Mesothelial cell of epicardium (in vitro differentiated cells): ENCODE results near the gene DBX2. TPM values are rescaled to one million over a fixed set of nuclear protein-coding genes. Genes with fewer than 3 reads are reported as not detected.
"Not testable (repeated sequence)": the region's sequence is repeated elsewhere in the genome, so short reads cannot be mapped to it uniquely, and the experiment has no call there.

Source experiments
- DNase-seq, 2 experiments: peaks; one replicate each; pipeline ENCODE4 v3.0.0; 2021; ENCODE audit warnings: low spot score in 2 of 2; ENCODE audit not compliant: unreplicated experiment in 2 of 2
- H3K27ac Mint-ChIP-seq: 2 replicates; pipeline ENCODE4 v1.8.0; 2021; ENCODE audit warnings: mixed read lengths
- H3K27me3 Mint-ChIP-seq: 2 replicates; pipeline ENCODE4 v1.8.0; 2021; ENCODE audit warnings: low read depth, mixed read lengths
- H3K36me3 Mint-ChIP-seq: 2 replicates; pipeline ENCODE4 v1.8.0; 2021; ENCODE audit warnings: mixed read lengths
- H3K4me1 Mint-ChIP-seq: 2 replicates; pipeline ENCODE4 v1.8.0; 2021; ENCODE audit warnings: mixed read lengths
- H3K4me3 Mint-ChIP-seq: 2 replicates; pipeline ENCODE4 v1.8.0; 2021; ENCODE audit warnings: mild to moderate bottlenecking, moderate library complexity, mixed read lengths
- H3K9me3 Mint-ChIP-seq: 2 replicates; pipeline ENCODE4 v1.8.0; 2021; ENCODE audit warnings: mixed read lengths
- CTCF ChIP-seq: fragments of 200-600 bp; sonication (generic); IDR thresholded peaks from one replicate; pipeline ENCODE4 v1.5.0; 2021; ENCODE audit warnings: antibody characterized with exemption; ENCODE audit not compliant: unreplicated experiment
- total RNA-seq: library from RNA; stranded (reverse); gene quantifications from 3 replicates; pipeline ENCODE4 v1.2.1, GENCODE V29; 2021

The DBX2 gene
- total RNA-seq, result not detected in 3 replicates

- no peaks in the 10 kb centered on the region for H3K9me3 Mint-ChIP-seq
- H3K27me3 Mint-ChIP-seq, result peaks cover 93% of the 10 kb centered on the region
- no peaks in the 10 kb centered on the region for H3K36me3 Mint-ChIP-seq
- peaks cover 10% of the 10 kb centered on the region for H3K4me1 Mint-ChIP-seq
- DNase-seq, result peak in 1 of 2 experiments; percentile 47
- H3K4me3 Mint-ChIP-seq, result peak within 1 kb of the TSS; percentile 72
- H3K27ac Mint-ChIP-seq, result no peak within 1 kb of the TSS
- TF ChIP-seq CTCF, result no peak
Measured at GRCh38 chr12:45050751-45051571, at the start of gene DBX2. DBX2 (minus strand) TSS chr12:45051099; CDS start chr12:45050927, 172 bp downstream.

GRCh38 chr12:45098766-45099165 is 47.9 kb upstream of the DBX2 start:
- no peak for TF ChIP-seq CTCF
- Mint-ChIP-seq H3K4me1 (no peaks in the 10 kb centered on the region), H3K27ac (no peak overlapping the region), H3K4me3 (no peak overlapping the region), H3K27me3 (peaks cover 38% of the 10 kb centered on the region), H3K9me3 (no peaks in the 10 kb centered on the region), H3K36me3 (no peaks in the 10 kb centered on the region)
- no peak for DNase-seq

DNA sequence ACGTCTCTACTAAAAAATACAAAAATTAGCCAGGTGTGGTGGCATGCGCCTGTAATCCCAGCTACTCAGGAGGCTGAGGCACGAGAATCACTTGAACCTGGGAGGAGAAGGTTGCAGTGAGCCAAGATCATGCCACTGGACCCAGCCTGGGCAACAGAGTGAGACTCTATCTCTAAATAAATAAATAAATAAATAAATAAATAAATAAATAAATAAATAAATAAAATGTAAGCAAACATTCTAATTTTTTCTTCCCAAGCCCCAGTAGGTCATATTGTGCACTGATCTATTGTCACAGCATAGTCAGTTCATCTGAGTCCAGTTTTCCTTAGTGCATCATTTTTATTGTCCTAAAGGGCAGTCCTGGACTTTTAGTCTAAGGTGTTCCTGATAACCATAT is 44.5 kb upstream of the DBX2 start:
- H3K9me3 Mint-ChIP-seq, DNase-seq, H3K27ac Mint-ChIP-seq, H3K36me3 Mint-ChIP-seq, H3K4me3 Mint-ChIP-seq, H3K4me1 Mint-ChIP-seq: not testable (repeated sequence)
- peaks cover 25% of the 10 kb centered on the region for H3K27me3 Mint-ChIP-seq

DNA sequence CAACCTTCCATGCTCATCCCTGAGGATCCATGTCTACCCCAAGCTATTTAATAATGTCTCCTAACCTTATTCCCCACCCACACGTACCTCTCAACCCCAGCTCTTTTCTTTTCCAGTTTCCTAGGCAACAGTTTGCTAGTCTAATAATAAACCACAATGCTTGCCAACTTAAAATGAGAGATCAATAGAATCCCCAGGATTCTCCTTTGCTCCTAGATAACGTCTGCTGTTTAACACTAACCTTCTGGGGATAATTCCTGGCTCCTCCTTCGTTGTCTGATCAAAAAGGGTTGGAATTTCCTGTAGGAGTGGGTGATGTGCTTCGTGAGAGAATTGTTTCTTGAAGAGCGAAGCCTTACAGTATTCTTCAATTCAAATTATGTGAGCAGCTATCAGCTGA is 42.2 kb upstream of the DBX2 start:
- TF ChIP-seq CTCF, result no peak
- peaks cover 18% of the 10 kb centered on the region for H3K27me3 Mint-ChIP-seq
- no peak overlapping the region for H3K27ac Mint-ChIP-seq
- no peaks in the 10 kb centered on the region for H3K9me3 Mint-ChIP-seq
- H3K4me3 Mint-ChIP-seq, result no peak overlapping the region
- DNase-seq, result no peak
- peaks cover 5% of the 10 kb centered on the region for H3K4me1 Mint-ChIP-seq
- H3K36me3 Mint-ChIP-seq, result no peaks in the 10 kb centered on the region

- no peak for TF ChIP-seq CTCF
- Mint-ChIP-seq H3K9me3 (peaks cover 11% of the 10 kb centered on the region), H3K36me3 (peaks cover 2% of the 10 kb centered on the region), H3K4me1 (peaks cover 5% of the 10 kb centered on the region), H3K27ac (no peak overlapping the region), H3K27me3 (peaks cover 13% of the 10 kb centered on the region), H3K4me3 (no peak overlapping the region)
- no peak for DNase-seq
Measured at GRCh38 chr12:45089411-45090075, 38.6 kb upstream of the DBX2 start.

DNA sequence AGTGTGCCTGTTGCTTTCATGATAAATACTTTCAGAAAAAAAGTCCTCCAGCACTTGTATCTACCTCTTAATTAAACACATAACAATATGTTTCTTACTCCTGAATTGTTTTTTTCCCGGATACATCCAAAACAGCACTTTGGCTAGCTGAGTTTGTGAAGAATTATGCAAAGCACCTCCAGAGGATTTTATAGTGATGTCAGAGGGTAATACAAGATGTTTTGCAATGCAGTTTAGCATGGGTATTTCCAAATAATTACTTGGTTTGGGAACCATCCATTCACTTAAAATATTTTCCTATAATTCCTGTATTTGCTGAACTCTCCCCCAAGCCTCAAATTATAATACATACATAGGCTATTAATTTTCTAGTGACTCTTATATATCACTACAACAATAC is 37.7 kb upstream of the DBX2 start:
- H3K27me3 Mint-ChIP-seq, result peaks cover 10% of the 10 kb centered on the region
- H3K4me3 Mint-ChIP-seq, result no peak overlapping the region
- no peak for DNase-seq
- no peak overlapping the region for H3K27ac Mint-ChIP-seq
- TF ChIP-seq CTCF, result no peak
- peaks cover 5% of the 10 kb centered on the region for H3K4me1 Mint-ChIP-seq
- peaks cover 2% of the 10 kb centered on the region for H3K36me3 Mint-ChIP-seq
- H3K9me3 Mint-ChIP-seq, result peaks cover 11% of the 10 kb centered on the region

- H3K36me3 Mint-ChIP-seq, H3K27ac Mint-ChIP-seq, H3K4me3 Mint-ChIP-seq, H3K4me1 Mint-ChIP-seq, DNase-seq: not testable (repeated sequence)
- Mint-ChIP-seq H3K9me3 (peaks cover 11% of the 10 kb centered on the region), H3K27me3 (peaks cover 14% of the 10 kb centered on the region)
Measured at GRCh38 chr12:45084248-45084647, 33.3 kb upstream of the DBX2 start.
